ENCODE measurements around the gene ANKRD34A. TPM values are rescaled to one million over a fixed set of nuclear protein-coding genes. Genes with fewer than 3 reads are reported as not detected.

Gene ANKRD34A
- total and polyA plus RNA-seq, 2 experiments from 2014 or later = 0.76 to 0.90 TPM

DNA sequence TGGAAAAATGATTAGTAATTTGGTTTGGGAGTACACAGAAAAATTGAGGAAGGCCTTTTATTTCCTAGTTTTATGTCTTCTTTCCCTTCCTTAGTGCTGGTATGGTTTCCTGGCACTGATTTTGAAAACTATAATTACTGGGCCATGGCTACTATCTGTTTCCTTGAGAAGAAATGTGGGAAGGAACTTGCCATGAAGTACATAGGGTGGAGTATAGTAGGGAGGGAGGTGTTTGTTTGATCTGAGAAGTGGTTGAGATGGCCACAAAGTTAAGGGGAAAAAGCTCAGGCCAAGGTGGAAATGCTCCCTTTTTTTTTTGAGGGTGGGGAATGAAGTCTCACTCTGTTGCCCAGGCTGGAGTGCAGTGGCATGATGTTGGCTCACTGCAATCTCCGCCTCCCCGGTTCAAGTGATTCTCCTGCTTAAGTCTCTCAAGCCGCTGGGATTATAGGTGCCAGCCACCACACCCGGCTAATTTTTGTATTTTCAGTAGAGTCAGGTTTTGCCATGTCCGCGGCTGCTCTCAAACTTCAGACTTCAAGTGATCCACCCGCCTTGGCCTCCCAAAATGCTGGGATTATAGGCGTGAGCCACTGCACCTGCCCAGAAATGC, 45.9 kb upstream of the ANKRD34A start:
- Histone ChIP-seq H3K4me3 (no peak overlapping the region), H3K79me2 (no peaks in the 10 kb centered on the region), H3K9me2 (replicated peaks; ENCODE audit: insufficient read depth) (no peaks in the 10 kb centered on the region), H3K4me1 (ENCODE audit: insufficient read depth) (no peaks in the 10 kb centered on the region), H2AFZ (no peak overlapping the region), H3K27ac (no peak overlapping the region), H3K36me3 (replicated peaks; ENCODE audit: insufficient read depth, low read depth) (no peaks in the 10 kb centered on the region), H3K4me2 (no peak overlapping the region), H3K27me3 (no peaks in the 10 kb centered on the region), H3K9me3 (ENCODE audit: low read depth) (no peaks in the 10 kb centered on the region), H4K20me1 (ENCODE audit: insufficient read depth, poor library complexity, severe bottlenecking) (no peaks in the 10 kb centered on the region)
- no peak for TF ChIP-seq EZH2 (IDR thresholded peaks at IDR 0.05; ENCODE audit: borderline replicate concordance)
- TF ChIP-seq EZH2phosphoT487 (IDR thresholded peaks at IDR 0.05; ENCODE audit: low read depth, severe bottlenecking, unreplicated experiment) = no peak
- TF ChIP-seq, protein P1, sequence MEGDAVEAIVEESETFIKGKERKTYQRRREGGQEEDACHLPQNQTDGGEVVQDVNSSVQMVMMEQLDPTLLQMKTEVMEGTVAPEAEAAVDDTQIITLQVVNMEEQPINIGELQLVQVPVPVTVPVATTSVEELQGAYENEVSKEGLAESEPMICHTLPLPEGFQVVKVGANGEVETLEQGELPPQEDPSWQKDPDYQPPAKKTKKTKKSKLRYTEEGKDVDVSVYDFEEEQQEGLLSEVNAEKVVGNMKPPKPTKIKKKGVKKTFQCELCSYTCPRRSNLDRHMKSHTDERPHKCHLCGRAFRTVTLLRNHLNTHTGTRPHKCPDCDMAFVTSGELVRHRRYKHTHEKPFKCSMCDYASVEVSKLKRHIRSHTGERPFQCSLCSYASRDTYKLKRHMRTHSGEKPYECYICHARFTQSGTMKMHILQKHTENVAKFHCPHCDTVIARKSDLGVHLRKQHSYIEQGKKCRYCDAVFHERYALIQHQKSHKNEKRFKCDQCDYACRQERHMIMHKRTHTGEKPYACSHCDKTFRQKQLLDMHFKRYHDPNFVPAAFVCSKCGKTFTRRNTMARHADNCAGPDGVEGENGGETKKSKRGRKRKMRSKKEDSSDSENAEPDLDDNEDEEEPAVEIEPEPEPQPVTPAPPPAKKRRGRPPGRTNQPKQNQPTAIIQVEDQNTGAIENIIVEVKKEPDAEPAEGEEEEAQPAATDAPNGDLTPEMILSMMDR (IDR thresholded peaks at IDR 0.05; ENCODE audit: poor library complexity) = no peak
- no peak for DNase-seq (ENCODE audit: low spot score)
- 96% methylated on average over 8 of the region's 8 CpGs for WGBS (ENCODE audit: low lambda C conversion rate, missing lambda C conversion rate)

DNA sequence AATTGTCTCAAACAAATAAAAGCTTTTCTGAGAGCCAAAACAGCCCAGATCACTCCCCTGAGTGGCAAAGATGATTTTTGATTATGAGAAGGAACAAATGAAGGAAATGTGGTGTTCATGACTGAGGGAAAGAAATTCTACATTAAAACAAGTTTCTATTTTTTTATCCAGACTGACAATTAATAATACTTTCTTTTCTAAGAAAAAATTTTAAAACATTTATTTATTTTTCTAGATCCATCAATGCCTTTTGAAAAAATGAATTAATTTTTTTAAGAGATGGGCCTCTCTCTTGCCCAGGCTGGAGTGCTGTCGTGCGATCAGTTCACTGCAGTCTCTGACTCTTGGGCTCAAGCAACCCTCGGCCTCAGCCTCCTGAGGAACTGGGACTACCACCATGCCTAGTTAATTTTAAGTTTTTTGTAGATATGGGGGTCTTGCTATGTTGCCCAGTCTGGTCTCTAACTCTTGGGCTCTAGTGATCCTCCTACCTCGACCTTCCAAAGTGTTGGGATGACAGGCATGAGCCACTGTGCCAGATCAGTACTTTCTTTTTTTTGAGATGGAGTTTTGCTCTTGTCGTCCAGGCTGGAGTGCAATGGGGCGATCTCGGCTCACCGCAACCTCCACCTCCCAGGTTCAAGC, 43.2 kb upstream of the ANKRD34A start:
- H4K20me1 ChIP-seq (ENCODE audit: insufficient read depth, poor library complexity, severe bottlenecking) = no peaks in the 10 kb centered on the region
- H3K9me2 ChIP-seq (replicated peaks; ENCODE audit: insufficient read depth) = no peaks in the 10 kb centered on the region
- H3K36me3 ChIP-seq (replicated peaks; ENCODE audit: insufficient read depth, low read depth) = no peaks in the 10 kb centered on the region
- H3K4me1 ChIP-seq (ENCODE audit: insufficient read depth) = no peaks in the 10 kb centered on the region
- H3K9me3 ChIP-seq (ENCODE audit: low read depth) = no peaks in the 10 kb centered on the region
- TF ChIP-seq EZH2phosphoT487 (IDR thresholded peaks at IDR 0.05; ENCODE audit: low read depth, severe bottlenecking, unreplicated experiment) (no peak), EZH2 (IDR thresholded peaks at IDR 0.05; ENCODE audit: borderline replicate concordance) (no peak)
- TF ChIP-seq, protein P1 (IDR thresholded peaks at IDR 0.05; ENCODE audit: poor library complexity) = no peak
- H3K4me3 ChIP-seq = no peak overlapping the region
- no peaks in the 10 kb centered on the region for H3K79me2 ChIP-seq
- no peak for DNase-seq (ENCODE audit: low spot score)
- no peak overlapping the region for H2AFZ ChIP-seq
- H3K27ac ChIP-seq = no peak overlapping the region
- 91% methylated on average over 8 of the region's 8 CpGs for WGBS (ENCODE audit: low lambda C conversion rate, missing lambda C conversion rate)
- H3K27me3 ChIP-seq = no peaks in the 10 kb centered on the region
- H3K4me2 ChIP-seq = no peak overlapping the region

- Histone ChIP-seq H3K27me3 (no peaks in the 10 kb centered on the region), H3K79me2 (peaks cover 4% of the 10 kb centered on the region), H3K9me2 (replicated peaks; ENCODE audit: insufficient read depth) (no peaks in the 10 kb centered on the region), H3K9me3 (ENCODE audit: low read depth) (no peaks in the 10 kb centered on the region), H3K36me3 (replicated peaks; ENCODE audit: insufficient read depth, low read depth) (no peaks in the 10 kb centered on the region), H2AFZ (no peak overlapping the region), H4K20me1 (ENCODE audit: insufficient read depth, poor library complexity, severe bottlenecking) (no peaks in the 10 kb centered on the region), H3K4me1 (ENCODE audit: insufficient read depth) (peaks cover 8% of the 10 kb centered on the region), H3K27ac (no peak overlapping the region), H3K4me2 (no peak overlapping the region), H3K4me3 (no peak overlapping the region)
- 97% methylated on average over 2 of the region's 2 CpGs for WGBS (ENCODE audit: low lambda C conversion rate, missing lambda C conversion rate)
- TF ChIP-seq, protein P1 (IDR thresholded peaks at IDR 0.05; ENCODE audit: poor library complexity) = no peak
- no peak for TF ChIP-seq EZH2phosphoT487 (IDR thresholded peaks at IDR 0.05; ENCODE audit: low read depth, severe bottlenecking, unreplicated experiment)
- TF ChIP-seq EZH2 (IDR thresholded peaks at IDR 0.05; ENCODE audit: borderline replicate concordance) = no peak
- DNase-seq (ENCODE audit: low spot score) = no peak
These were observed 37.3 kb upstream of the ANKRD34A start for GRCh38 chr1:146001709-146002108.
